HG03521 (cell line): Measurements from ENCODE around the gene HSPD1.

Experiments used
- ATAC-seq: cut with Tn5 transposase; IDR thresholded peaks from one replicate; pipeline ENCODE4 v1.9.1; 2021; ENCODE audit warnings: mild to moderate bottlenecking, moderate library complexity; ENCODE audit not compliant: unreplicated experiment

HSPD1 gene

GRCh38 chr2:197442857-197443256, 56.8 kb downstream of the HSPD1 start:
- no peak for ATAC-seq

- no peak for ATAC-seq
These were observed 62.3 kb downstream of the HSPD1 start for GRCh38 chr2:197437380-197437779.
